Hematopoietic multipotent progenitor cell treated with erythropoietin and hydrocortisone succinate and interleukin-3 and kit ligand, for 15 days (in vitro differentiated cells): Measurements from ENCODE around the gene PRRG1.
"Not testable (repeated sequence)": the region's sequence is repeated elsewhere in the genome, so short reads cannot be mapped to it uniquely, and the experiment has no call there.

Experiments
- DNase-seq: peaks from one replicate; pipeline ENCODE4 v3.0.0-alpha.2; 2015; ENCODE audit warnings: low spot score

PRRG1 gene

GRCh38 chrX:37349221-37350033, at the start of gene PRRG1:
Gene PRRG1, plus strand, starts transcription at chrX:37349364. Its CDS starts 56,886 bp downstream, at chrX:37406250.
- no peak for DNase-seq

GRCh38 chrX:37302569-37302968, 46.6 kb upstream of the PRRG1 start:
- DNase-seq, result no peak

- not testable (repeated sequence) for DNase-seq
Observed at GRCh38 chrX:37305238-37305637, 43.9 kb upstream of the PRRG1 start.

- DNase-seq, result no peak
Observed at GRCh38 chrX:37314531-37314930, 34.6 kb upstream of the PRRG1 start.

- DNase-seq, result no peak
Observed at GRCh38 chrX:37315511-37316248, 33.5 kb upstream of the PRRG1 start.

- DNase-seq, result no peak
Observed at GRCh38 chrX:37320541-37321203, 28.5 kb upstream of the PRRG1 start.

GRCh38 chrX:37330642-37331041, 18.5 kb upstream of the PRRG1 start:
- no peak for DNase-seq

GRCh38 chrX:37331546-37331945, 17.6 kb upstream of the PRRG1 start:
- no peak for DNase-seq

GRCh38 chrX:37332055-37332454, 17.1 kb upstream of the PRRG1 start:
- no peak for DNase-seq

- no peak for DNase-seq
Observed at GRCh38 chrX:37332987-37333658, 16.0 kb upstream of the PRRG1 start.

- no peak for DNase-seq
Observed at GRCh38 chrX:37347420-37347819, 1.7 kb upstream of the PRRG1 start.

- no peak for DNase-seq
Observed at GRCh38 chrX:37348231-37348970, 763 bp upstream of the PRRG1 start.

- DNase-seq, result no peak
Observed at GRCh38 chrX:37348971-37349220, 268 bp upstream of the PRRG1 start.

- DNase-seq, result no peak
Observed at GRCh38 chrX:37350034-37350365, 836 bp downstream of the PRRG1 start.

- no peak for DNase-seq
Observed at GRCh38 chrX:37353646-37354045, 4.5 kb downstream of the PRRG1 start.

GRCh38 chrX:37357436-37357835, 8.3 kb downstream of the PRRG1 start:
- no peak for DNase-seq

GRCh38 chrX:37361596-37361995, 12.4 kb downstream of the PRRG1 start:
- no peak for DNase-seq

GRCh38 chrX:37364666-37365065, 15.5 kb downstream of the PRRG1 start:
- DNase-seq, result no peak

- DNase-seq, result no peak
Observed at GRCh38 chrX:37367946-37368345, 18.8 kb downstream of the PRRG1 start.

GRCh38 chrX:37370499-37371141, 21.5 kb downstream of the PRRG1 start:
- DNase-seq, result no peak

GRCh38 chrX:37371578-37371991, 22.4 kb downstream of the PRRG1 start:
- no peak for DNase-seq
